ENCODE data around the gene PXMP2.

DNA sequence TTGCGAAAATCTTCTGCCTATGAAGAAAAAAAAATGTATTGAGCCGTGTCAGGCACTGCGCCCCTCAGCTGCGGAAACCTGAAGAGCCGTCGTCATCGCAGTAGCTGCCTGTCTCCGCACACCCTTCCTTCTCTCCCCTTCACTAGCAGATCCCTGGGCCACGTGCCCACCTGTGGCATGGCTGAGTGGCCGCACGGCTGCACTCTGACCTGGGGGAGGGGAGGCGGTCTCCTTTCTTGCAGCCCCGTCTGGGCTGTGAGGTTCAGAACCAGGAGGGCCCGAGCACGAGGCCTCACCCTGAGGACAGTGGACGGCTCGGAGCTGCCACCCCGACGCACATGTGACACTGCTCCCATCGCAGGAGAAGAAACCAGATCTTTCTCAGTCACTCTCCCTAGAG, 48.1 kb downstream of the PXMP2 start:
- TF ChIP-seq POLR2A (IDR thresholded peaks at IDR 0.05), result no peak
- TF ChIP-seq, protein P1, sequence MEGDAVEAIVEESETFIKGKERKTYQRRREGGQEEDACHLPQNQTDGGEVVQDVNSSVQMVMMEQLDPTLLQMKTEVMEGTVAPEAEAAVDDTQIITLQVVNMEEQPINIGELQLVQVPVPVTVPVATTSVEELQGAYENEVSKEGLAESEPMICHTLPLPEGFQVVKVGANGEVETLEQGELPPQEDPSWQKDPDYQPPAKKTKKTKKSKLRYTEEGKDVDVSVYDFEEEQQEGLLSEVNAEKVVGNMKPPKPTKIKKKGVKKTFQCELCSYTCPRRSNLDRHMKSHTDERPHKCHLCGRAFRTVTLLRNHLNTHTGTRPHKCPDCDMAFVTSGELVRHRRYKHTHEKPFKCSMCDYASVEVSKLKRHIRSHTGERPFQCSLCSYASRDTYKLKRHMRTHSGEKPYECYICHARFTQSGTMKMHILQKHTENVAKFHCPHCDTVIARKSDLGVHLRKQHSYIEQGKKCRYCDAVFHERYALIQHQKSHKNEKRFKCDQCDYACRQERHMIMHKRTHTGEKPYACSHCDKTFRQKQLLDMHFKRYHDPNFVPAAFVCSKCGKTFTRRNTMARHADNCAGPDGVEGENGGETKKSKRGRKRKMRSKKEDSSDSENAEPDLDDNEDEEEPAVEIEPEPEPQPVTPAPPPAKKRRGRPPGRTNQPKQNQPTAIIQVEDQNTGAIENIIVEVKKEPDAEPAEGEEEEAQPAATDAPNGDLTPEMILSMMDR (IDR thresholded peaks at IDR 0.05), result no peak
